Measurements from ENCODE around the gene ATP7A. TPM values are rescaled to one million over a fixed set of nuclear protein-coding genes. Genes with fewer than 3 reads are reported as not detected.

The ATP7A gene
- polyA plus RNA-seq, 1 donor from 2014 or later, result 6.2 TPM

DNA sequence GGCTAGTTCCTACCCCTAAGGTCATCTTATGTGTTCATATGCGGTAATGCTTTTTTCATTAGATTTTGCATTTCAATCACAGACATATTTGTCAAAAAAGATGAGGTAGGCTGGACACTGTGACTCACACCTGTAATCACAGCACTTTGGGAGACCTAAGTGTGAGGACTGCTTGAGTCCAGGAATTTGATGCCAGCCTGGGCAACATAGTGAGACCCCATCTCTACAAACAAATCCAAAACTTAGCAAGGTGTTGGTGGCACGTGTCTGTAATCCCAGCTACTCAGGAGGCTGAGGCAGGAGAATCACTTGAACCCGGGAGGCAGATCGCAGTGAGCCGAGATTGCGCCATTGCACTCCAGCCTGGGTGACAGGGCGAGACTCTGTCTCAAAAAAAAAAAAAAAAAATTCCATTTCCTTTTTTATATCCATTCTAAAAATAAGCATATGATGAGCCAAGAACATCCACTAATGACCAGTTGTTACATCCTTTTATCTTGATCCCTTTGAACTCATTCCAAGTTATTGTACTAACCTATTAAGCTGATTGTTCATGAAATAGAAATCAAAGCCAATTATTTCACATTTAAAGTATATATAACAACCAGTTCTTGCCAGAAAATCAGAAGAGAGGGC, 35.5 kb downstream of the ATP7A start:
- no peaks in the 10 kb centered on the region for H3K36me3 ChIP-seq (ENCODE audit: insufficient read depth, low read length)
- H3K27ac ChIP-seq (ENCODE audit: low read length), result no peak overlapping the region
- no peak overlapping the region for H3K4me2 ChIP-seq (ENCODE audit: low read length)
- TF ChIP-seq, protein P1, sequence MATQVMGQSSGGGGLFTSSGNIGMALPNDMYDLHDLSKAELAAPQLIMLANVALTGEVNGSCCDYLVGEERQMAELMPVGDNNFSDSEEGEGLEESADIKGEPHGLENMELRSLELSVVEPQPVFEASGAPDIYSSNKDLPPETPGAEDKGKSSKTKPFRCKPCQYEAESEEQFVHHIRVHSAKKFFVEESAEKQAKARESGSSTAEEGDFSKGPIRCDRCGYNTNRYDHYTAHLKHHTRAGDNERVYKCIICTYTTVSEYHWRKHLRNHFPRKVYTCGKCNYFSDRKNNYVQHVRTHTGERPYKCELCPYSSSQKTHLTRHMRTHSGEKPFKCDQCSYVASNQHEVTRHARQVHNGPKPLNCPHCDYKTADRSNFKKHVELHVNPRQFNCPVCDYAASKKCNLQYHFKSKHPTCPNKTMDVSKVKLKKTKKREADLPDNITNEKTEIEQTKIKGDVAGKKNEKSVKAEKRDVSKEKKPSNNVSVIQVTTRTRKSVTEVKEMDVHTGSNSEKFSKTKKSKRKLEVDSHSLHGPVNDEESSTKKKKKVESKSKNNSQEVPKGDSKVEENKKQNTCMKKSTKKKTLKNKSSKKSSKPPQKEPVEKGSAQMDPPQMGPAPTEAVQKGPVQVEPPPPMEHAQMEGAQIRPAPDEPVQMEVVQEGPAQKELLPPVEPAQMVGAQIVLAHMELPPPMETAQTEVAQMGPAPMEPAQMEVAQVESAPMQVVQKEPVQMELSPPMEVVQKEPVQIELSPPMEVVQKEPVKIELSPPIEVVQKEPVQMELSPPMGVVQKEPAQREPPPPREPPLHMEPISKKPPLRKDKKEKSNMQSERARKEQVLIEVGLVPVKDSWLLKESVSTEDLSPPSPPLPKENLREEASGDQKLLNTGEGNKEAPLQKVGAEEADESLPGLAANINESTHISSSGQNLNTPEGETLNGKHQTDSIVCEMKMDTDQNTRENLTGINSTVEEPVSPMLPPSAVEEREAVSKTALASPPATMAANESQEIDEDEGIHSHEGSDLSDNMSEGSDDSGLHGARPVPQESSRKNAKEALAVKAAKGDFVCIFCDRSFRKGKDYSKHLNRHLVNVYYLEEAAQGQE (IDR thresholded peaks at IDR 0.05; ENCODE audit: borderline replicate concordance), result no peak
- TF ChIP-seq POLR2AphosphoS5 (IDR thresholded peaks at IDR 0.05) (no peak), MXI1 (conservative IDR thresholded peaks at IDR 0.05; ENCODE audit: poor library complexity, severe bottlenecking) (no peak), EZH2 (IDR thresholded peaks at IDR 0.05; ENCODE audit: borderline replicate concordance, insufficient read depth, low read length, poor library complexity, severe bottlenecking) (no peak), SMC3 (conservative IDR thresholded peaks at IDR 0.05; ENCODE audit: poor library complexity) (no peak), EP300 (conservative IDR thresholded peaks at IDR 0.05; ENCODE audit: poor library complexity, severe bottlenecking) (no peak), RAD21 (conservative IDR thresholded peaks at IDR 0.05) (no peak), TAF1 (IDR thresholded peaks at IDR 0.05; ENCODE audit: low read depth) (no peak)
- TF ChIP-seq, protein P2, sequence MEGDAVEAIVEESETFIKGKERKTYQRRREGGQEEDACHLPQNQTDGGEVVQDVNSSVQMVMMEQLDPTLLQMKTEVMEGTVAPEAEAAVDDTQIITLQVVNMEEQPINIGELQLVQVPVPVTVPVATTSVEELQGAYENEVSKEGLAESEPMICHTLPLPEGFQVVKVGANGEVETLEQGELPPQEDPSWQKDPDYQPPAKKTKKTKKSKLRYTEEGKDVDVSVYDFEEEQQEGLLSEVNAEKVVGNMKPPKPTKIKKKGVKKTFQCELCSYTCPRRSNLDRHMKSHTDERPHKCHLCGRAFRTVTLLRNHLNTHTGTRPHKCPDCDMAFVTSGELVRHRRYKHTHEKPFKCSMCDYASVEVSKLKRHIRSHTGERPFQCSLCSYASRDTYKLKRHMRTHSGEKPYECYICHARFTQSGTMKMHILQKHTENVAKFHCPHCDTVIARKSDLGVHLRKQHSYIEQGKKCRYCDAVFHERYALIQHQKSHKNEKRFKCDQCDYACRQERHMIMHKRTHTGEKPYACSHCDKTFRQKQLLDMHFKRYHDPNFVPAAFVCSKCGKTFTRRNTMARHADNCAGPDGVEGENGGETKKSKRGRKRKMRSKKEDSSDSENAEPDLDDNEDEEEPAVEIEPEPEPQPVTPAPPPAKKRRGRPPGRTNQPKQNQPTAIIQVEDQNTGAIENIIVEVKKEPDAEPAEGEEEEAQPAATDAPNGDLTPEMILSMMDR (IDR thresholded peaks at IDR 0.05; ENCODE audit: poor library complexity, severe bottlenecking), result no peak
- H3K27me3 ChIP-seq (ENCODE audit: insufficient read depth, low read depth, low read length), result no peaks in the 10 kb centered on the region
- no peak overlapping the region for H2AFZ ChIP-seq (ENCODE audit: low read depth, low read length)
- H3K79me2 ChIP-seq (replicated peaks; ENCODE audit: insufficient read depth, low read length), result no peaks in the 10 kb centered on the region
- no peaks in the 10 kb centered on the region for H3K9me2 ChIP-seq (ENCODE audit: insufficient read depth, low read length)
- H3F3A ChIP-seq (ENCODE audit: insufficient read depth, low read length, poor library complexity, severe bottlenecking), result no peaks in the 10 kb centered on the region
- H3K4me3 ChIP-seq (ENCODE audit: low read length), result no peak overlapping the region
- H3K9me3 ChIP-seq (ENCODE audit: low read length), result no peaks in the 10 kb centered on the region
- H3K9ac ChIP-seq (ENCODE audit: low read length), result no peak overlapping the region
- H4K20me1 ChIP-seq (ENCODE audit: insufficient read depth), result no peaks in the 10 kb centered on the region

DNA sequence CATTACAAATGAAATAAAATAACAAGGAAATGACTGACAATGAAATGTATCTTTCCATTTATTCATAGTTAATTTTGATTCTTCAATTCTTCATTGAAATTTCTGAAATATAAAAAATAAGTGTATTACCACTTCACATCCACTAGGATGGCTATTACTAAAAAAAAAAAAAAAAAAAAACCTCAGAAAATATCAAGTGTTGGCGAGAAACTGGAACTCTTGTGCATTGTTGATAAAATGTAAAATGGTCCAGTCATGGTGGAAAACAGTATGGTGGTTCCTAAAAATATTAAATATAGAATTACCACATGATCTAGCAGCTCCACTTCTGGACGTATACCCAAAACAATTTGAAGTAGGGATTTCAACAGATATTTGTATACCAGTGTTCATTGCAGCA, 36.1 kb downstream of the ATP7A start:
- TF ChIP-seq, protein P1 (IDR thresholded peaks at IDR 0.05; ENCODE audit: borderline replicate concordance), result no peak
- no peak for TF ChIP-seq SMC3 (conservative IDR thresholded peaks at IDR 0.05; ENCODE audit: poor library complexity)
- TF ChIP-seq EZH2 (IDR thresholded peaks at IDR 0.05; ENCODE audit: borderline replicate concordance, insufficient read depth, low read length, poor library complexity, severe bottlenecking), result no peak
- Histone ChIP-seq H3K79me2 (replicated peaks; ENCODE audit: insufficient read depth, low read length) (no peaks in the 10 kb centered on the region), H3K9me3 (ENCODE audit: low read length) (no peaks in the 10 kb centered on the region), H3K9me2 (ENCODE audit: insufficient read depth, low read length) (no peaks in the 10 kb centered on the region), H3K36me3 (ENCODE audit: insufficient read depth, low read length) (no peaks in the 10 kb centered on the region), H3F3A (ENCODE audit: insufficient read depth, low read length, poor library complexity, severe bottlenecking) (no peaks in the 10 kb centered on the region), H4K20me1 (ENCODE audit: insufficient read depth) (no peaks in the 10 kb centered on the region), H3K27ac (ENCODE audit: low read length) (no peak overlapping the region), H3K27me3 (ENCODE audit: insufficient read depth, low read depth, low read length) (no peaks in the 10 kb centered on the region), H3K9ac (ENCODE audit: low read length) (no peak overlapping the region), H2AFZ (ENCODE audit: low read depth, low read length) (no peak overlapping the region), H3K4me2 (ENCODE audit: low read length) (no peak overlapping the region), H3K4me3 (ENCODE audit: low read length) (no peak overlapping the region)

Measured in neural cell (in vitro differentiated cells).